Astrocyte (in vitro differentiated cells and primary cell): Measurements from ENCODE around the gene HYAL1. TPM values are rescaled to one million over a fixed set of nuclear protein-coding genes. Genes with fewer than 3 reads are reported as not detected.

Experiments used
- DNase-seq: peaks from one replicate; pipeline ENCODE4 v3.0.0-alpha.2; 2010; ENCODE audit warnings: low read depth
- FAIRE-seq: peaks from 2 replicates; lab custom pipeline; 2011; peaks lifted over from hg19 to GRCh38; lab: Jason Lieb, UNC
- H2AFZ ChIP-seq: 2 replicates; pipeline ENCODE4 v1.6.0; 2012; ENCODE audit warnings: low read depth, low read length, inconsistent platforms
- H3K27ac ChIP-seq: 2 replicates; pipeline ENCODE4 v1.5.1; 2011; ENCODE audit warnings: low read depth, low read length, inconsistent platforms
- H3K27me3 ChIP-seq: 2 replicates; pipeline ENCODE4 v1.6.0; 2011; ENCODE audit warnings: low read length, inconsistent platforms; ENCODE audit not compliant: insufficient read depth
- H3K36me3 ChIP-seq: 2 replicates; pipeline ENCODE4 v1.5.1; 2011; ENCODE audit warnings: low read length, inconsistent platforms; ENCODE audit not compliant: insufficient read depth
- H3K4me1 ChIP-seq: 2 replicates; pipeline ENCODE4 v1.5.1; 2011; ENCODE audit warnings: low read length, inconsistent platforms; ENCODE audit not compliant: insufficient read depth
- H3K4me2 ChIP-seq: 2 replicates; pipeline ENCODE4 v1.6.0; 2012; ENCODE audit warnings: low read length, inconsistent platforms
- H3K4me3 ChIP-seq: 2 replicates; pipeline ENCODE4 v1.5.1; 2011; ENCODE audit warnings: low read depth, mild to moderate bottlenecking, low read length, inconsistent platforms; ENCODE audit not compliant: insufficient read depth
- H3K79me2 ChIP-seq: 2 replicates; pipeline ENCODE4 v1.6.0; 2012; ENCODE audit warnings: mild to moderate bottlenecking, low read length, inconsistent platforms; ENCODE audit not compliant: insufficient read depth
- H3K9ac ChIP-seq: 2 replicates; pipeline ENCODE4 v1.6.0; 2012; ENCODE audit warnings: mild to moderate bottlenecking, low read length, inconsistent platforms
- H3K9me3 ChIP-seq: 2 replicates; pipeline ENCODE4 v1.5.1; 2012; ENCODE audit warnings: low read depth, mild to moderate bottlenecking, low read length, inconsistent platforms; ENCODE audit not compliant: insufficient read depth
- H4K20me1 ChIP-seq: 2 replicates; pipeline ENCODE4 v1.6.0; 2012; ENCODE audit warnings: low read length, inconsistent platforms; ENCODE audit not compliant: insufficient read depth
- H3K27ac Mint-ChIP-seq: one replicate; pipeline ENCODE4 v1.8.0; 2021; ENCODE audit warnings: mild to moderate bottlenecking, mixed read lengths; ENCODE audit not compliant: unreplicated experiment
- H3K27me3 Mint-ChIP-seq: one replicate; pipeline ENCODE4 v1.8.0; 2021; ENCODE audit warnings: low read depth, mixed read lengths; ENCODE audit not compliant: unreplicated experiment
- H3K36me3 Mint-ChIP-seq: one replicate; pipeline ENCODE4 v1.8.0; 2021; ENCODE audit warnings: low read depth, mixed read lengths; ENCODE audit not compliant: unreplicated experiment
- H3K4me1 Mint-ChIP-seq: one replicate; pipeline ENCODE4 v1.8.0; 2021; ENCODE audit warnings: low read depth, mixed read lengths; ENCODE audit not compliant: unreplicated experiment
- H3K4me3 Mint-ChIP-seq: one replicate; pipeline ENCODE4 v1.8.0; 2021; ENCODE audit warnings: mild to moderate bottlenecking, moderate library complexity, mixed read lengths; ENCODE audit not compliant: unreplicated experiment
- H3K9me3 Mint-ChIP-seq: one replicate; pipeline ENCODE4 v1.8.0; 2021; ENCODE audit warnings: mild to moderate bottlenecking, mixed read lengths; ENCODE audit not compliant: unreplicated experiment
- CTCF ChIP-seq: IDR thresholded peaks from 2 replicates; pipeline ENCODE4 v1.5.1; 2011; ENCODE audit warnings: low read depth, mild to moderate bottlenecking, inconsistent platforms, low read length, moderate library complexity; ENCODE audit not compliant: insufficient read depth
- EZH2 ChIP-seq: IDR thresholded peaks from 2 replicates; pipeline ENCODE4 v1.6.1; 2012; ENCODE audit warnings: mild to moderate bottlenecking, low read length, inconsistent platforms; ENCODE audit not compliant: insufficient read depth
- total RNA-seq: library from RNA; stranded (reverse); gene quantifications from 2 replicates; pipeline ENCODE4 v1.2.1, GENCODE V29; 2021

HYAL1 gene
- total RNA-seq, 1 donor from 2014 or later, result 0.27 TPM

DNA sequence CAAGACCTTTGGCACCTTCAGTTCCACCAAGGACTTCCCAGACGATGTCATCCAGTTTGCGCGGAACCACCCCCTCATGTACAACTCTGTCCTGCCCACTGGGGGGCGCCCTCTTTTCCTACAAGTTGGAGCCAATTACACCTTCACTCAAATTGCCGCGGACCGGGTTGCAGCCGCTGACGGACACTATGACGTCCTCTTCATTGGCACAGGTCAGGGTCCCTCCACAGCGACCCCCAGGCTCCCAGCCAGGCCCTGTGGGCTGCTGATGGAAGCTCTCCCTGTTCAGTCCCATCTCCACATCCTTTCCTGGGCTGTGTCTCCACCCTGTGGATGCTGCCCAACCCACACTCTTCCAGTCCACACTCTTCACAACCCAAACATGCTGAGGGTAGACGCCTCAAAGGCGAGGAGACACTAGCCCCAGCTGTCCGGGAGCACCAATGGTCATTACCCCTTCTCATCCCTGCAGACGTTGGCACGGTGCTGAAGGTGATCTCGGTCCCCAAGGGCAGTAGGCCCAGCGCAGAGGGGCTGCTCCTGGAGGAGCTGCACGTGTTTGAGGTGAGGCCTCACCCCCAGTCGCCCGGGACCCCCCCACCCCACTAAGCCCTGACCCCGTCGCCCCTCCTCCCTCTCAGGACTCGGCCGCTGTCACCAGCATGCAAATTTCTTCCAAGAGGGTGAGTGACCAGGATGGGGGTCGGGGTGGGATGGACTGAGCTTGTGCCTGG is 28.8 kb downstream of the HYAL1 start:
- Histone ChIP-seq H3K79me2 (no peaks in the 10 kb centered on the region), H3K27me3 (peaks cover 27% of the 10 kb centered on the region), H3K27ac (no peak overlapping the region), H3K9me3 (no peaks in the 10 kb centered on the region), H3K4me3 (no peak overlapping the region), H4K20me1 (peaks cover 3% of the 10 kb centered on the region), H3K4me1 (peaks cover 13% of the 10 kb centered on the region), H2AFZ (no peak overlapping the region), H3K4me2 (no peak overlapping the region), H3K36me3 (no peaks in the 10 kb centered on the region), H3K9ac (no peak overlapping the region)
- H3K4me3 Mint-ChIP-seq, result no peak overlapping the region
- peak overlapping the region; percentile 10 for H3K27ac Mint-ChIP-seq
- FAIRE-seq, result no peak
- H3K4me1 Mint-ChIP-seq, result peaks cover 19% of the 10 kb centered on the region
- H3K27me3 Mint-ChIP-seq, result peaks cover 22% of the 10 kb centered on the region
- H3K9me3 Mint-ChIP-seq, result no peaks in the 10 kb centered on the region
- TF ChIP-seq CTCF, result peak; percentile 49
- TF ChIP-seq EZH2, result no peak
- DNase-seq, result no peak
- H3K36me3 Mint-ChIP-seq, result peaks cover 8% of the 10 kb centered on the region

GRCh38 chr3:50273689-50274065 is 29.7 kb downstream of the HYAL1 start:
- Histone ChIP-seq H3K36me3 (no peaks in the 10 kb centered on the region), H2AFZ (no peak overlapping the region), H4K20me1 (peaks cover 3% of the 10 kb centered on the region), H3K9me3 (no peaks in the 10 kb centered on the region), H3K4me2 (peak overlapping the region; percentile 72), H3K27me3 (peaks cover 27% of the 10 kb centered on the region), H3K4me1 (peaks cover 21% of the 10 kb centered on the region), H3K27ac (no peak overlapping the region), H3K9ac (no peak overlapping the region), H3K4me3 (no peak overlapping the region), H3K79me2 (no peaks in the 10 kb centered on the region)
- TF ChIP-seq EZH2, result no peak
- TF ChIP-seq CTCF, result no peak
- Mint-ChIP-seq H3K27ac (no peak overlapping the region), H3K9me3 (no peaks in the 10 kb centered on the region), H3K27me3 (peaks cover 23% of the 10 kb centered on the region), H3K4me3 (no peak overlapping the region), H3K36me3 (peaks cover 8% of the 10 kb centered on the region), H3K4me1 (peaks cover 21% of the 10 kb centered on the region)
- FAIRE-seq, result no peak
- DNase-seq, result no peak
